ENCODE results near the gene ARHGAP5. TPM values are rescaled to one million over a fixed set of nuclear protein-coding genes. Genes with fewer than 3 reads are reported as not detected.

ARHGAP5 gene
- total RNA-seq, 1 donor from 2014 or later = 167 TPM

DNA sequence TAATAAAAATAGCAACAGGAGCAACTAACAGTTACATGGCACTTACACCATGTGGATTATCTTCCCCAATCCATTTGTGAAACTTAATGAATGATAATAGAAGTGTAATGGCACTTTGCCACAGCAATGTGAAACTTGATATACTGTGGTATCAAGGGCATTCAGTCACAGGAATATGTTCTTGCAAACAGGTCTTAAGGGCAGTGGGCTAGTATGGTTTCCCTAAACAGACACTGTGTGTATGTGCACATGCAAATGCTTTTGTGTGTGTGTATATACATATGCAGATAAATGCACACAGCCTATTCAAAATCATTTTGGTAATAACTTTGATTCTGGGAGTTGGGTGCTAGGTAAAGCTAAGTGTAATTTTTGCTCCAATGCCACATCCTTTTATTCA is 26.2 kb upstream of the ARHGAP5 start:
- peaks cover 9% of the 10 kb centered on the region for H3K4me1 Mint-ChIP-seq
- H3K9me3 Mint-ChIP-seq = peaks cover 14% of the 10 kb centered on the region
- H3K36me3 Mint-ChIP-seq = no peaks in the 10 kb centered on the region
- DNase-seq (ENCODE audit: low spot score in 2 of 2, unreplicated experiment in 2 of 2) = no peak
- H3K4me3 Mint-ChIP-seq = no peak overlapping the region
- H3K27me3 Mint-ChIP-seq (ENCODE audit: low read depth) = no peaks in the 10 kb centered on the region
- TF ChIP-seq, protein P1, sequence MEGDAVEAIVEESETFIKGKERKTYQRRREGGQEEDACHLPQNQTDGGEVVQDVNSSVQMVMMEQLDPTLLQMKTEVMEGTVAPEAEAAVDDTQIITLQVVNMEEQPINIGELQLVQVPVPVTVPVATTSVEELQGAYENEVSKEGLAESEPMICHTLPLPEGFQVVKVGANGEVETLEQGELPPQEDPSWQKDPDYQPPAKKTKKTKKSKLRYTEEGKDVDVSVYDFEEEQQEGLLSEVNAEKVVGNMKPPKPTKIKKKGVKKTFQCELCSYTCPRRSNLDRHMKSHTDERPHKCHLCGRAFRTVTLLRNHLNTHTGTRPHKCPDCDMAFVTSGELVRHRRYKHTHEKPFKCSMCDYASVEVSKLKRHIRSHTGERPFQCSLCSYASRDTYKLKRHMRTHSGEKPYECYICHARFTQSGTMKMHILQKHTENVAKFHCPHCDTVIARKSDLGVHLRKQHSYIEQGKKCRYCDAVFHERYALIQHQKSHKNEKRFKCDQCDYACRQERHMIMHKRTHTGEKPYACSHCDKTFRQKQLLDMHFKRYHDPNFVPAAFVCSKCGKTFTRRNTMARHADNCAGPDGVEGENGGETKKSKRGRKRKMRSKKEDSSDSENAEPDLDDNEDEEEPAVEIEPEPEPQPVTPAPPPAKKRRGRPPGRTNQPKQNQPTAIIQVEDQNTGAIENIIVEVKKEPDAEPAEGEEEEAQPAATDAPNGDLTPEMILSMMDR (IDR thresholded peaks at IDR 0.05; ENCODE audit: unreplicated experiment) = no peak
- H3K27ac Mint-ChIP-seq = no peak overlapping the region

DNA sequence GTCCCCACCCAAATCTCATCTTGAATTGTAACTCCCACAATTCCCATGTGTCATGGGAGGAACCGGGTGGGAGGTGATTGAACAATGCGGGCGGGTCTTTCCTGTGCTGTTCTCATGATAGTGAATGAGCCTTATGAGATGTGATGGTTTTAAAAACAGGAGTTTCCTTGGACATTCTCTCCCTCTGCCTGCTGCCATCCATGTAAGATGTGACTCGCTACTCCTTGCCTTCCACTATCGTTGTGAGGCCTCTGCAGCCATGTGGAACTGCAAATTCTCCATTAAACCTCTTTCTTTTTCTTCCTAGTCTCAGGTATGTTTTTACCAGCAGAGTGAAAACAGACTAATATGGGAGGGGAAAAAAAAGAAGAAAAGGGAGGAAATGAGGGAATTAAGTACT is 22.6 kb upstream of the ARHGAP5 start:
- H3K4me3 Mint-ChIP-seq = no peak overlapping the region
- TF ChIP-seq, protein P1 (IDR thresholded peaks at IDR 0.05; ENCODE audit: unreplicated experiment) = no peak
- peaks cover 14% of the 10 kb centered on the region for H3K9me3 Mint-ChIP-seq
- H3K27me3 Mint-ChIP-seq (ENCODE audit: low read depth) = no peaks in the 10 kb centered on the region
- no peaks in the 10 kb centered on the region for H3K4me1 Mint-ChIP-seq
- H3K36me3 Mint-ChIP-seq = no peaks in the 10 kb centered on the region
- no peak overlapping the region for H3K27ac Mint-ChIP-seq
- no peak for DNase-seq (ENCODE audit: low spot score in 2 of 2, unreplicated experiment in 2 of 2)

DNA sequence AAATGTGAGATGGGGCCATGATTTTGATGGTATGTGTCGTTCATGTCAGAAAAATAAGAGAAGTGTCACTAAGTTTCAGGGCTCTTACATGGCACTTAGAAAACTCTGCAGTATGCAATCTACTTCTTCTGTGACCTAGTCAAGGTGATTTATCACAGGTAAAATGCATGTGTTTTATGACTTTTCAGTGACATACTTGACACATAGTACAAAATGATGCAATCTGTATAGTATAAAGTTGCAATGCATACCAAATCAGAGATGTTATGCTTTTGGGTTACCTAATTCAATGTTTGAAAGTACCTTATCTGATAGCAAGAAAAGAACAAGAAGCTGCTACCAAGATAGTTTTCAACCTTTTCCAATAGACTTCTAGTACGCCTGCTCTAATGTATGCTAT is 21.9 kb upstream of the ARHGAP5 start:
- Mint-ChIP-seq H3K9me3 (peaks cover 14% of the 10 kb centered on the region), H3K4me3 (no peak overlapping the region), H3K27ac (no peak overlapping the region), H3K27me3 (ENCODE audit: low read depth) (no peaks in the 10 kb centered on the region), H3K4me1 (no peaks in the 10 kb centered on the region), H3K36me3 (no peaks in the 10 kb centered on the region)
- TF ChIP-seq, protein P1 (IDR thresholded peaks at IDR 0.05; ENCODE audit: unreplicated experiment) = no peak
- DNase-seq (ENCODE audit: low spot score in 2 of 2, unreplicated experiment in 2 of 2) = no peak

DNA sequence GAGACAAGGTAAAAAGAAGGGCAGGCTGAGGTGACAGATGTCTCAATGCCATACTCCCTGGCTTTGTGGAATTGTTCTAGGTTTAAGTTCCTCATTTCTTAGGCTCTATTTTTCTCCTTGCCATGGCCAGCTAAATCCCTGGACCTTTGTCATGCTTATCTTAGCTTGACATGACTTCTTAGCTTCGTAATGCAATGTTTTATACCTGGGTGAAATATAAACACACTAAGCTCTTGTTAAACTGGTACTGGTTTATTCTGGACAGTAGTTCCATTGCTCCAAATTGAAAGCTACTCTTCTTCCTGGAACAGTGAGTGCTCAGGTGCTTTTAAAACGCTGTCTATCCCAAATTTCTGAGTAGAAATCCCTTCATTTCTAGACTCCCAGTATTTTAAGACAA is 17.4 kb upstream of the ARHGAP5 start:
- Mint-ChIP-seq H3K4me3 (no peak overlapping the region), H3K4me1 (no peaks in the 10 kb centered on the region), H3K27me3 (ENCODE audit: low read depth) (no peaks in the 10 kb centered on the region), H3K36me3 (no peaks in the 10 kb centered on the region), H3K9me3 (peaks cover under 1% of the 10 kb centered on the region), H3K27ac (no peak overlapping the region)
- TF ChIP-seq, protein P1 (IDR thresholded peaks at IDR 0.05; ENCODE audit: unreplicated experiment) = no peak
- DNase-seq (ENCODE audit: low spot score in 2 of 2, unreplicated experiment in 2 of 2) = no peak

DNA sequence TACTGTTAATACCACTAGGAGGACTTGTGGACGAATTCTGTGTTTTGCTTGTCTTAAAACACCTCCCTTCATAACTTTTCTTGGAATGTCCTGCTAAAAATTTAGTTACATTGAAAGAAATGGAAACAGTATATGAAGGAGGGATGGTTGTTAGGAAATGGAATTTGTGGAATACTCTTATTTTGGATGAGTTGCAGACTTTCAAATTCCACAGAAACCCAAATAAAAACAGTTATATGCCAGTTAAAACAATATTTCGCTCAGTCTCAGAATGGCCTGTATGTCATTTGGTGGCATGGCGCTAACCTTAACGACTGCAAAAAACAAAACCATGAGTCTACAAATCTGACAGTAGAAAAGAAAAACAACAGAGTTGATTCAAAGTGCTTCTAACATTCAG is 12.2 kb upstream of the ARHGAP5 start:
- Mint-ChIP-seq H3K27ac (no peak overlapping the region), H3K9me3 (no peaks in the 10 kb centered on the region), H3K4me3 (no peak overlapping the region), H3K4me1 (no peaks in the 10 kb centered on the region), H3K36me3 (no peaks in the 10 kb centered on the region), H3K27me3 (ENCODE audit: low read depth) (no peaks in the 10 kb centered on the region)
- DNase-seq (ENCODE audit: low spot score in 2 of 2, unreplicated experiment in 2 of 2) = no peak
- TF ChIP-seq, protein P1 (IDR thresholded peaks at IDR 0.05; ENCODE audit: unreplicated experiment) = no peak

DNA sequence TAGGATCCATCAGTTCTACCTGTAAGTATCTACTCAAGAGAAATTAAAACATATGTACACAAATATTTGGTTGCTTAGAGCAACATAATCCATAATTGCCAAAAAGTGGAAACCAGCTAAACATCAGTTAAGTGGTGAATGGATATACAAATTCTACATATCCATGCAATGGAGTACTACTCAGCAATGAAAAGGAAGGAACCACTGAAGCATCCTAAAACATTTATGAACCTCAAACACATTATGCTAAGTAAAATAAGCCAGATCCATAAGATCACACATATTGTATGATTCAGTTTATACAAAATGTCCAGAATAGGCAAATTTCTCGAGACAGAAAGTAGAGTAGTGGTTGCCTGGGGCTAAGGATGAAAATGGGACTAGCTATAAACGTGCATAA is 8.4 kb upstream of the ARHGAP5 start:
- TF ChIP-seq, protein P1 (IDR thresholded peaks at IDR 0.05; ENCODE audit: unreplicated experiment) = no peak
- DNase-seq (ENCODE audit: low spot score in 2 of 2, unreplicated experiment in 2 of 2) = no peak
- Mint-ChIP-seq H3K4me3 (no peak overlapping the region), H3K27ac (no peak overlapping the region), H3K27me3 (ENCODE audit: low read depth) (no peaks in the 10 kb centered on the region), H3K9me3 (no peaks in the 10 kb centered on the region), H3K36me3 (no peaks in the 10 kb centered on the region), H3K4me1 (peaks cover 1% of the 10 kb centered on the region)

Data from mesothelial cell of epicardium (in vitro differentiated cells).